ENCODE results near the gene ADIPOR2.

GRCh38 chr12:1731019-1731687 lies 40.3 kb downstream of the ADIPOR2 start:
- TF ChIP-seq CTCF (IDR thresholded peaks at IDR 0.05) (no peak), POLR2A (IDR thresholded peaks at IDR 0.05; ENCODE audit: low read depth) (no peak), POLR2AphosphoS5 (IDR thresholded peaks at IDR 0.05) (no peak), EP300 (IDR thresholded peaks at IDR 0.05) (no peak)

Measured in esophagus muscularis mucosa (tissue), 4 donors.